GM12878 (cell line): ENCODE data around the gene MYH9. TPM values are rescaled to one million over a fixed set of nuclear protein-coding genes. Genes with fewer than 3 reads are reported as not detected.

Experiments
- ATAC-seq: fragments of 200-7000 bp; cut with Tn5 transposase; 3 replicates; pipeline ENCODE4 v1.9.1; 2020; ENCODE audit warnings: mild to moderate bottlenecking, moderate library complexity
- BruUV-seq: library from RNA; stranded (reverse); fragments of 400-500 nt; replicated peaks from 2 replicates; lab custom pipeline; 2021; lab: Mats Ljungman, UMichigan
- CTCF ChIA-PET: fragments of 300-600 bp; sonication (Branson Sonifier 250); formaldehyde crosslinking; extraction: SDS; loops from one replicate; lab custom pipeline; 2021; ENCODE audit warnings: inconsistent platforms; lab: Yijun Ruan, JAX
- POLR2A ChIA-PET: fragments of 350-600 bp; formaldehyde crosslinking; extraction: SDS; loops from one replicate; lab custom pipeline; 2021; ENCODE audit warnings: inconsistent platforms; lab: Charles Lee
- RAD21 ChIA-PET: fragments of 300-600 bp; sonication (Branson Sonifier 250); formaldehyde crosslinking; loops from one replicate; lab custom pipeline; 2023; ENCODE audit warnings: antibody characterized with exemption; ENCODE audit not compliant: unreplicated experiment; lab: Charles Lee
- SMC1A ChIA-PET: fragments of 300-600 bp; sonication (Branson Sonifier 250); formaldehyde crosslinking; loops from one replicate; lab custom pipeline; 2023; ENCODE audit not compliant: unreplicated experiment, uncharacterized antibody; lab: Charles Lee
- DNase-seq: peaks from one replicate; pipeline ENCODE4 v3.0.0-alpha.2; 2011; ENCODE audit warnings: low read depth, low spot score
- FAIRE-seq: peaks from 3 replicates; lab custom pipeline; 2011; peaks lifted over from hg19 to GRCh38; lab: Jason Lieb, UNC
- H2AFZ ChIP-seq: 2 replicates; pipeline ENCODE4 v1.6.0; 2011; ENCODE audit warnings: low read depth, low read length, control low read depth; ENCODE audit not compliant: control insufficient read depth
- H3K27ac ChIP-seq: 2 replicates; pipeline ENCODE4 v1.5.1; 2011; ENCODE audit warnings: control low read depth; ENCODE audit not compliant: control insufficient read depth, insufficient read depth
- H3K27me3 ChIP-seq, 2 experiments: replicated peaks in 1 of 2; 2 replicates each; pipeline versions ENCODE4 v1.6.0 to v1.6.1; 2011; ENCODE audit warnings: low read length in 1 of 2; ENCODE audit not compliant: control insufficient read depth in 2 of 2, insufficient read depth in 2 of 2
- H3K36me3 ChIP-seq, 2 experiments: 2 replicates each; pipeline ENCODE4 v1.5.1; 2011; ENCODE audit warnings: low read length in 1 of 2; ENCODE audit not compliant: control insufficient read depth in 2 of 2, insufficient read depth in 2 of 2
- H3K4me1 ChIP-seq: 2 replicates; pipeline ENCODE4 v1.6.1; 2011; ENCODE audit warnings: mild to moderate bottlenecking, low read length, moderate library complexity, mixed read lengths; ENCODE audit not compliant: control insufficient read depth, insufficient read depth
- H3K4me2 ChIP-seq: 2 replicates; pipeline ENCODE4 v1.6.0; 2011; ENCODE audit warnings: control low read depth; ENCODE audit not compliant: control insufficient read depth, insufficient read depth
- H3K4me3 ChIP-seq: fragments of 200-600 bp; sonication (generic); 2 replicates; pipeline ENCODE4 v1.5.1; 2016
- H3K79me2 ChIP-seq: 2 replicates; pipeline ENCODE4 v1.6.0; 2011; ENCODE audit warnings: low read length; ENCODE audit not compliant: control insufficient read depth, insufficient read depth
- H3K9ac ChIP-seq: 2 replicates; pipeline ENCODE4 v1.8.0; 2011; ENCODE audit warnings: low read length, control low read depth, mixed read lengths; ENCODE audit not compliant: control insufficient read depth, insufficient read depth
- H3K9me3 ChIP-seq: replicated peaks from 3 replicates; pipeline ENCODE4 v1.5.1; 2011; ENCODE audit warnings: mild to moderate bottlenecking, low read length; ENCODE audit not compliant: control insufficient read depth, insufficient read depth
- H4K20me1 ChIP-seq: 2 replicates; pipeline ENCODE4 v1.6.0; 2011; ENCODE audit not compliant: control insufficient read depth, insufficient read depth
- BRCA1 ChIP-seq: IDR thresholded peaks from 2 replicates; pipeline ENCODE4 v1.6.1; 2011; ENCODE audit warnings: low read depth, low read length, improper control_type of control experiment
- CHD2 ChIP-seq: IDR thresholded peaks from 2 replicates; pipeline ENCODE4 v1.6.1; 2011; ENCODE audit warnings: low read depth, low read length, improper control_type of control experiment, borderline replicate concordance
- POLR2AphosphoS5 ChIP-seq: IDR thresholded peaks from 2 replicates; pipeline ENCODE4 v1.6.1; 2011; ENCODE audit warnings: mild to moderate bottlenecking, low read length, inconsistent platforms
- RUNX3 ChIP-seq: IDR thresholded peaks from 2 replicates; pipeline ENCODE4 v1.6.1; 2012; ENCODE audit warnings: low read length, inconsistent platforms
- SMAD1 ChIP-seq: fragments of 450-650 bp; IDR thresholded peaks from 2 replicates; pipeline ENCODE4 v1.6.1; 2018; ENCODE audit warnings: mild to moderate bottlenecking, low read depth; ENCODE audit not compliant: partially characterized antibody
- YBX1 ChIP-seq: fragments of 450-650 bp; IDR thresholded peaks from 2 replicates; pipeline ENCODE4 v1.6.1; 2016; ENCODE audit warnings: antibody characterized with exemption
- WGBS: methylation state at CpG from one replicate; pipeline ENCODE4 v1.1.6; 2016; ENCODE audit warnings: low lambda C conversion rate; ENCODE audit not compliant: insufficient replicate concordance, insufficient coverage; ENCODE audit errors: missing lambda C conversion rate; 5-methylcytosine and 5-hydroxymethylcytosine counted together
- in situ Hi-C: fragments of 300-500 bp; cut with MboI; formaldehyde crosslinking; loops from 9 replicates; pipeline ENCODE4 v1.14.3; 2018; ENCODE audit warnings: mixed read lengths
- intact Hi-C: fragments of 100-400 bp; cut with micrococcal nuclease; formaldehyde crosslinking; loops from one replicate; pipeline ENCODE4 v1.14.2; 2022; ENCODE audit not compliant: unreplicated experiment
- polyA plus RNA-seq, 11 experiments: library from polyadenylated mRNA; depleted of rRNA in 4 of 11; unstranded in 6 of 11; stranded (reverse) in 5 of 11; fragments of >200 nt; fragmentation: Nextera tagmentation in 4 of 11; fragmentation: Illumina TruSeq in 1 of 11; extraction: Ambion mirVana in 4 of 11; extraction: Trizol in 1 of 11; gene quantifications; 1 replicate in 1 of 11; 2 replicates in 10 of 11; pipeline versions ENCODE4 v1.2.1 to v1.2.3, GENCODE V29; 2011 to 2016; ENCODE audit warnings: inconsistent platforms in 2 of 11, missing spikeins in 2 of 11, low read depth in 1 of 11
- total RNA-seq, 4 experiments: library from RNA; depleted of rRNA in 3 of 4; stranded (reverse); fragments of >200 nt in 3 of 4; fragmentation: Illumina TruSeq in 1 of 4; extraction: Trizol in 1 of 4; gene quantifications; 2 replicates each; pipeline versions ENCODE4 v1.2.1 to v1.2.3, GENCODE V29; 2013 to 2021
- TF ChIP-seq, protein P1 (sequence below): fragments of 450-650 bp; IDR thresholded peaks from 2 replicates; pipeline ENCODE4 v1.6.1; 2017; ENCODE audit warnings: borderline replicate concordance
- TF ChIP-seq, protein P2 (sequence below): fragments of 450-650 bp; IDR thresholded peaks from 2 replicates; pipeline ENCODE4 v1.6.1; 2017; ENCODE audit warnings: mild to moderate bottlenecking, low read depth, inconsistent platforms; ENCODE audit not compliant: poor library complexity, severe bottlenecking

MYH9 gene
- total and polyA plus RNA-seq, 10 of the 15 experiments (the other 5 are each of a cell fraction or from before 2014, with no cell fraction given), result 5.1 to 525 (median 145) TPM

DNA sequence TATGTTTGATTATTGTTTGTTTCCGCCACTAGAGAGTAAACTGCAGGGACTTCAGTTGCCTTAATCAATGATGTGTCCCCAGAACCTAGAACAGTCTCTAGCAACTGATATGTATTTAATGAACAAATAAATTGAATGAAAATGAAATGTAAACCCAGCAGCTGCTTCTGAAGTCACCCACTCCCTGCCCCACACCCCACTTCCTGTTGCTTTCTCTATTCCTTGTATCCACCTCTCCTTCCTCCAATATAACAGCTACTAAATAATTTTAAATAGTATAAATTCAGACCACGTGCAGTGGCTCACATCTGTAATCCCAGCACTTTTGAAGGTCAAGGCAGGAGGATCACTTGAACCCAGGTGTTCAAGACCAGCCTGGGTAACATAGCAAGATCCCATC lies 15.8 kb downstream of the MYH9 start:
- Histone ChIP-seq H3K27ac (no peak overlapping the region), H4K20me1 (peaks cover 20% of the 10 kb centered on the region), H2AFZ (no peak overlapping the region), H3K27me3 (no peaks in the 10 kb centered on the region), H3K79me2 (peaks cover 98% of the 10 kb centered on the region), H3K9me3 (no peaks in the 10 kb centered on the region), H3K9ac (no peak overlapping the region), H3K4me2 (peak overlapping the region; percentile 41; the same call in 1 of the 2 replicates), H3K4me3 (no peak overlapping the region), H3K36me3 (peaks cover 25 to 34% of the 10 kb centered on the region in 2 experiments; a peak in 3 of 4 replicates), H3K4me1 (peaks cover 73% of the 10 kb centered on the region)
- 91% methylated on average over 2 of the region's 2 CpGs for WGBS
- BruUV-seq, result no TSS peak
- intact Hi-C loops (no loop called here), in situ Hi-C loops (no loop called here)
- ChIA-PET POLR2A (interaction anchor here (0.5 to 1.8 kb wide), 7 partner anchors 8 to 83 kb away, joined by 3 to 7 read pairs (median 5); partner anchors contain the start of gene MYH9), RAD21 (interaction anchor here (0.9 to 1.3 kb wide), 3 partner anchors 16 to 40 kb away, joined by 3 to 4 read pairs (median 4); partner anchors contain the start of gene MYH9), SMC1A (interaction anchor here (1.0 to 4.1 kb wide), 5 partner anchors 8 to 71 kb away, joined by 3 to 20 read pairs (median 3); no protein-coding TSS in a partner anchor), CTCF (interaction anchor here (0.8 to 3.2 kb wide), 3 partner anchors 41 to 98 kb away, joined by 3 to 10 read pairs (median 3); no protein-coding TSS in a partner anchor)
- DNase-seq, result no peak
- FAIRE-seq, result no peak
- ATAC-seq, result no peak
- TF ChIP-seq BRCA1, result no peak

DNA sequence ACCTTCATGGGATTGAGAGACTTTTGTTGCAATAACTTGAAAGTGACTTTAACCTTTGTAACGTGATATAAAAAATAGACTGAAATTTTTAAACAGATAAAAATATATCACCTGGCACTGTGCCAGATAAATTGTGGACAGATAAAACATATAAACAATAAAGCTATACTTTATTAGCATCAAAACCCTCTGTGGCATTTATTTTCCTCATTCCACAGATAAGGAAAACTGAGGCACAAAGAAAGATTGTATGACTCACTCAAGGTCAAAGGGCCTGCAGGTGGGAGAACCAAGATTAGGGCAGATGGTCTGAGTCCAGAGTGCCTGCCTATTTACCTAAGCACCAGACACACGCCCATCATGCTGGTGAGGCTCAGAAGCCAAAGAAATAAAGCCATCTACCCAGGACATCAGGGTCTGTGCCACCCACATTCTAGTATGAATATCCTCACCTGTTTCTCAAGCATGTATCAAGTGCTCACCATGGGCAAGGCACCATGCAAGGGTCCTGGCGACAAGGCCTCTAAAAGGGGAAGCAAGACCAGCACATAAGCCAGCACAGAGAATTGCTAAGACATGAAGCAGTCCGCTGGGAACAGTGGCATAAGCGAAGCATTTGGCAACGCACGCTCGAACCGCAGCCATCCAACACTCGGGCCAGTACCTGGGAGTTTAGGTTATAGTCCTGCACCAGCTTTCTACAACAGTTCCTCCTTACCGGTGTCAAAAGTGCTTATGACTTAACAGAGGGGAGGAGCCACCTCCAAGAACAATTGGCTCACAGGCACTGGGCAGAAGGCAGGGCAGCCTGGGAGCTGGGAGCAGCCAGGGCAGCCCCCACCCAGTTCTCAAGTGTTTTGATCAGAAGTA lies 17.6 kb downstream of the MYH9 start:
- in situ Hi-C loops (no loop called here), intact Hi-C loops (no loop called here)
- no peak for DNase-seq
- peak; percentile 64 for ATAC-seq
- H3K27ac ChIP-seq, result peak overlapping the region; percentile 1
- H3K9me3 ChIP-seq, result no peaks in the 10 kb centered on the region
- peak overlapping the region; percentile 20; the same call in 1 of the 2 replicates for H3K4me3 ChIP-seq
- peaks cover 20 to 32% of the 10 kb centered on the region in 2 experiments; a peak in 3 of 4 replicates for H3K36me3 ChIP-seq
- no peaks in the 10 kb centered on the region for H3K27me3 ChIP-seq
- H2AFZ ChIP-seq, result no peak overlapping the region
- no peak overlapping the region; the same call in 1 of the 2 replicates for H3K9ac ChIP-seq
- no TSS peak for BruUV-seq
- WGBS, result 31% methylated on average over 11 of the region's 11 CpGs
- peaks cover 98% of the 10 kb centered on the region for H3K79me2 ChIP-seq
- ChIA-PET RAD21 (interaction anchor here (0.7 to 1.7 kb wide), 7 partner anchors 15 to 100 kb away, joined by 3 to 9 read pairs (median 3); partner anchors contain the start of gene MYH9), POLR2A (interaction anchor here (0.6 to 1.8 kb wide), 7 partner anchors 10 to 25 kb away, joined by 3 to 6 read pairs (median 4); no protein-coding TSS in a partner anchor), CTCF (interaction anchor here (0.7 to 3.2 kb wide), 4 partner anchors 10 to 100 kb away, joined by 4 to 10 read pairs (median 4); no protein-coding TSS in a partner anchor), SMC1A (interaction anchor here (0.7 to 4.1 kb wide), 7 partner anchors 8 to 92 kb away, joined by 3 to 20 read pairs (median 9); no protein-coding TSS in a partner anchor)
- H3K4me1 ChIP-seq, result peaks cover 73% of the 10 kb centered on the region
- no peak for FAIRE-seq
- peaks cover 15% of the 10 kb centered on the region for H4K20me1 ChIP-seq
- peak overlapping the region; percentile 75 for H3K4me2 ChIP-seq
- TF ChIP-seq RUNX3 (no peak), CHD2 (no peak), SMAD1 (peak; percentile 93), POLR2AphosphoS5 (peak; percentile 35; the same call in 1 of the 2 replicates), YBX1 (no peak)
- TF ChIP-seq, protein P1, sequence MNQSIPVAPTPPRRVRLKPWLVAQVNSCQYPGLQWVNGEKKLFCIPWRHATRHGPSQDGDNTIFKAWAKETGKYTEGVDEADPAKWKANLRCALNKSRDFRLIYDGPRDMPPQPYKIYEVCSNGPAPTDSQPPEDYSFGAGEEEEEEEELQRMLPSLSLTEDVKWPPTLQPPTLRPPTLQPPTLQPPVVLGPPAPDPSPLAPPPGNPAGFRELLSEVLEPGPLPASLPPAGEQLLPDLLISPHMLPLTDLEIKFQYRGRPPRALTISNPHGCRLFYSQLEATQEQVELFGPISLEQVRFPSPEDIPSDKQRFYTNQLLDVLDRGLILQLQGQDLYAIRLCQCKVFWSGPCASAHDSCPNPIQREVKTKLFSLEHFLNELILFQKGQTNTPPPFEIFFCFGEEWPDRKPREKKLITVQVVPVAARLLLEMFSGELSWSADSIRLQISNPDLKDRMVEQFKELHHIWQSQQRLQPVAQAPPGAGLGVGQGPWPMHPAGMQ, result no peak
- TF ChIP-seq, protein P2, sequence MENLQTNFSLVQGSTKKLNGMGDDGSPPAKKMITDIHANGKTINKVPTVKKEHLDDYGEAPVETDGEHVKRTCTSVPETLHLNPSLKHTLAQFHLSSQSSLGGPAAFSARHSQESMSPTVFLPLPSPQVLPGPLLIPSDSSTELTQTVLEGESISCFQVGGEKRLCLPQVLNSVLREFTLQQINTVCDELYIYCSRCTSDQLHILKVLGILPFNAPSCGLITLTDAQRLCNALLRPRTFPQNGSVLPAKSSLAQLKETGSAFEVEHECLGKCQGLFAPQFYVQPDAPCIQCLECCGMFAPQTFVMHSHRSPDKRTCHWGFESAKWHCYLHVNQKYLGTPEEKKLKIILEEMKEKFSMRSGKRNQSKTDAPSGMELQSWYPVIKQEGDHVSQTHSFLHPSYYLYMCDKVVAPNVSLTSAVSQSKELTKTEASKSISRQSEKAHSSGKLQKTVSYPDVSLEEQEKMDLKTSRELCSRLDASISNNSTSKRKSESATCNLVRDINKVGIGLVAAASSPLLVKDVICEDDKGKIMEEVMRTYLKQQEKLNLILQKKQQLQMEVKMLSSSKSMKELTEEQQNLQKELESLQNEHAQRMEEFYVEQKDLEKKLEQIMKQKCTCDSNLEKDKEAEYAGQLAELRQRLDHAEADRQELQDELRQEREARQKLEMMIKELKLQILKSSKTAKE, result peak; percentile 56
